Measurements from ENCODE around the gene PHC3.
"Not testable (repeated sequence)": the region's sequence is repeated elsewhere in the genome, so short reads cannot be mapped to it uniquely, and the experiment has no call there.

Gene PHC3

GRCh38 chr3:170180908-170181885, at the start of gene PHC3:
Gene PHC3, minus strand, starts transcription at chr3:170181733. Its CDS starts 18 bp downstream, at chr3:170181715.
- peak; percentile 79 to 88 for DNase-seq (ENCODE audit: low read depth in 2 of 2, low spot score in 1 of 2)

GRCh38 chr3:170228093-170228766, 46.7 kb upstream of the PHC3 start:
- DNase-seq (ENCODE audit: low read depth in 2 of 2, low spot score in 1 of 2), result no peak

- no peak for DNase-seq (ENCODE audit: low read depth in 2 of 2, low spot score in 1 of 2)
Observed at GRCh38 chr3:170226426-170226960, 45.0 kb upstream of the PHC3 start.

GRCh38 chr3:170225166-170225565, 43.6 kb upstream of the PHC3 start:
- no peak for DNase-seq (ENCODE audit: low read depth in 2 of 2, low spot score in 1 of 2)

- peak; percentile 6 to 23 for DNase-seq (ENCODE audit: low read depth in 2 of 2, low spot score in 1 of 2)
Observed at GRCh38 chr3:170222647-170223541, 41.4 kb upstream of the PHC3 start.

- DNase-seq (ENCODE audit: low read depth in 2 of 2, low spot score in 1 of 2), result peak; percentile 58 to 67
Observed at GRCh38 chr3:170221924-170222646, 40.6 kb upstream of the PHC3 start, which contains the start of gene PRKCI. Gene PRKCI, plus strand, starts transcription at chr3:170222424. Its CDS starts 246 bp downstream, at chr3:170222670.

- no peak for DNase-seq (ENCODE audit: low read depth in 2 of 2, low spot score in 1 of 2)
Observed at GRCh38 chr3:170220871-170221270, 39.3 kb upstream of the PHC3 start.

GRCh38 chr3:170219850-170220249, 38.3 kb upstream of the PHC3 start:
- DNase-seq (ENCODE audit: low read depth in 2 of 2, low spot score in 1 of 2), result no peak

- DNase-seq (ENCODE audit: low read depth in 2 of 2, low spot score in 1 of 2), result no peak
Observed at GRCh38 chr3:170211668-170212067, 30.1 kb upstream of the PHC3 start.

GRCh38 chr3:170207717-170208116, 26.2 kb upstream of the PHC3 start:
- no peak for DNase-seq (ENCODE audit: low read depth in 2 of 2, low spot score in 1 of 2)

- DNase-seq (ENCODE audit: low read depth in 2 of 2, low spot score in 1 of 2), result not testable (repeated sequence)
Observed at GRCh38 chr3:170206164-170206762, 24.7 kb upstream of the PHC3 start.

- no peak for DNase-seq (ENCODE audit: low read depth in 2 of 2, low spot score in 1 of 2)
Observed at GRCh38 chr3:170205302-170205701, 23.8 kb upstream of the PHC3 start.

GRCh38 chr3:170204509-170204908, 23.0 kb upstream of the PHC3 start:
- DNase-seq (ENCODE audit: low read depth in 2 of 2, low spot score in 1 of 2), result no peak

GRCh38 chr3:170204023-170204472, 22.5 kb upstream of the PHC3 start:
- no peak for DNase-seq (ENCODE audit: low read depth in 2 of 2, low spot score in 1 of 2)

- DNase-seq (ENCODE audit: low read depth in 2 of 2, low spot score in 1 of 2), result no peak
Observed at GRCh38 chr3:170203457-170203856, 21.9 kb upstream of the PHC3 start.

GRCh38 chr3:170201527-170201926, 20.0 kb upstream of the PHC3 start:
- no peak for DNase-seq (ENCODE audit: low read depth in 2 of 2, low spot score in 1 of 2)

GRCh38 chr3:170200987-170201386, 19.5 kb upstream of the PHC3 start:
- no peak for DNase-seq (ENCODE audit: low read depth in 2 of 2, low spot score in 1 of 2)

GRCh38 chr3:170196833-170197232, 15.3 kb upstream of the PHC3 start:
- DNase-seq (ENCODE audit: low read depth in 2 of 2, low spot score in 1 of 2), result no peak

- not testable (repeated sequence) for DNase-seq (ENCODE audit: low read depth in 2 of 2, low spot score in 1 of 2)
Observed at GRCh38 chr3:170195759-170196158, 14.2 kb upstream of the PHC3 start.
